ENCODE data around the gene MUC6.

DNA sequence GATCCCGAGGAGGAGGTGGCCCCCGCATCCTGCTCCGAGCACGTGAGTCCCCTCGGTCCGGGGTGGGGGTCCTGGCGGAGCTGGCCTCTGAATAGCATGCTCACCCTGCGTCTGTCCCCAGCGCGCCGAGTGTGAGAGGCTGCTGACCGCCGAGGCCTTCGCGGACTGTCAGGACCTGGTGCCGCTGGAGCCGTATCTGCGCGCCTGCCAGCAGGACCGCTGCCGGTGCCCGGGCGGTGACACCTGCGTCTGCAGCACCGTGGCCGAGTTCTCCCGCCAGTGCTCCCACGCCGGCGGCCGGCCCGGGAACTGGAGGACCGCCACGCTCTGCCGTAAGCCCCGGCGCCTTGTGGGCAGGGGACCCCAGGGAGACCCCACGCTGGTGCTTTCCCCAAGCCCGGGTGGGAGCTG lies 41.7 kb upstream of the MUC6 start:
- TF ChIP-seq, protein P1, sequence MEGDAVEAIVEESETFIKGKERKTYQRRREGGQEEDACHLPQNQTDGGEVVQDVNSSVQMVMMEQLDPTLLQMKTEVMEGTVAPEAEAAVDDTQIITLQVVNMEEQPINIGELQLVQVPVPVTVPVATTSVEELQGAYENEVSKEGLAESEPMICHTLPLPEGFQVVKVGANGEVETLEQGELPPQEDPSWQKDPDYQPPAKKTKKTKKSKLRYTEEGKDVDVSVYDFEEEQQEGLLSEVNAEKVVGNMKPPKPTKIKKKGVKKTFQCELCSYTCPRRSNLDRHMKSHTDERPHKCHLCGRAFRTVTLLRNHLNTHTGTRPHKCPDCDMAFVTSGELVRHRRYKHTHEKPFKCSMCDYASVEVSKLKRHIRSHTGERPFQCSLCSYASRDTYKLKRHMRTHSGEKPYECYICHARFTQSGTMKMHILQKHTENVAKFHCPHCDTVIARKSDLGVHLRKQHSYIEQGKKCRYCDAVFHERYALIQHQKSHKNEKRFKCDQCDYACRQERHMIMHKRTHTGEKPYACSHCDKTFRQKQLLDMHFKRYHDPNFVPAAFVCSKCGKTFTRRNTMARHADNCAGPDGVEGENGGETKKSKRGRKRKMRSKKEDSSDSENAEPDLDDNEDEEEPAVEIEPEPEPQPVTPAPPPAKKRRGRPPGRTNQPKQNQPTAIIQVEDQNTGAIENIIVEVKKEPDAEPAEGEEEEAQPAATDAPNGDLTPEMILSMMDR (IDR thresholded peaks at IDR 0.05), result no peak
- no peak for TF ChIP-seq POLR2A (IDR thresholded peaks at IDR 0.05; ENCODE audit: low read depth)
